ENCODE data around the gene SZRD1.

The SZRD1 gene

GRCh38 chr1:16397120-16397519 is 30.1 kb downstream of the SZRD1 start:
- no peak for DNase-seq

- DNase-seq = no peak
These were observed 31.4 kb downstream of the SZRD1 start for GRCh38 chr1:16398371-16398953.

- no peak for DNase-seq
These were observed 35.7 kb downstream of the SZRD1 start for GRCh38 chr1:16402742-16403141.

GRCh38 chr1:16405441-16405840 is 38.4 kb downstream of the SZRD1 start:
- no peak for DNase-seq

GRCh38 chr1:16406868-16407267 is 39.8 kb downstream of the SZRD1 start:
- DNase-seq = no peak

GRCh38 chr1:16409536-16410152 is 42.6 kb downstream of the SZRD1 start:
- no peak for DNase-seq

GRCh38 chr1:16410803-16411202 is 43.8 kb downstream of the SZRD1 start:
- no peak for DNase-seq

- no peak for DNase-seq
These were observed 46.1 kb downstream of the SZRD1 start for GRCh38 chr1:16413191-16413590.

GRCh38 chr1:16418823-16419425 is 51.9 kb downstream of the SZRD1 start:
- DNase-seq = no peak

GRCh38 chr1:16420424-16421118 is 53.5 kb downstream of the SZRD1 start:
- no peak for DNase-seq

- no peak for DNase-seq
These were observed 54.2 kb downstream of the SZRD1 start for GRCh38 chr1:16421201-16421600.

- DNase-seq = no peak
These were observed 55.0 kb downstream of the SZRD1 start for GRCh38 chr1:16422041-16422440.

GRCh38 chr1:16425125-16426025 is 58.3 kb downstream of the SZRD1 start:
- DNase-seq = no peak

- peak in 1 of 2 experiments; percentile 2 for DNase-seq
These were observed 63.6 kb downstream of the SZRD1 start for GRCh38 chr1:16430606-16431005.

GRCh38 chr1:16433030-16433429 is 66.0 kb downstream of the SZRD1 start:
- no peak for DNase-seq

GRCh38 chr1:16434007-16434406 is 67.0 kb downstream of the SZRD1 start:
- no peak for DNase-seq

- no peak for DNase-seq
These were observed 67.5 kb downstream of the SZRD1 start for GRCh38 chr1:16434501-16434900.

- no peak for DNase-seq
These were observed 70.0 kb downstream of the SZRD1 start, which contains the start of gene SPATA21 for GRCh38 chr1:16436946-16437474. SPATA21 (minus strand) TSS chr1:16437424; CDS start chr1:16431371, 6,053 bp downstream.

- no peak for DNase-seq
These were observed 71.5 kb downstream of the SZRD1 start for GRCh38 chr1:16438516-16438915.

- DNase-seq = no peak
These were observed 71.9 kb downstream of the SZRD1 start for GRCh38 chr1:16438924-16439323.

- no peak for DNase-seq
These were observed 73.1 kb downstream of the SZRD1 start for GRCh38 chr1:16440131-16440469.

GRCh38 chr1:16440470-16441281 is 73.6 kb downstream of the SZRD1 start, which contains the start of gene NECAP2:
NECAP2 (plus strand) TSS chr1:16440724; CDS start chr1:16440762, 38 bp downstream.
- peak; percentile 58 to 88 for DNase-seq

Data from SW 1271 (cell line).